Activated T-helper 1 cell treated with Interleukin-2 at 50 U/mL for 16 hours (primary cell): ENCODE measurements around the gene DAND5.

Experiments
- DNase-seq: peaks from one replicate; pipeline ENCODE4 v3.0.0-alpha.2; 2020; ENCODE audit warnings: low read depth

DAND5 gene

GRCh38 chr19:13010038-13010991 lies 40.9 kb downstream of the DAND5 start:
- no peak for DNase-seq

DNA sequence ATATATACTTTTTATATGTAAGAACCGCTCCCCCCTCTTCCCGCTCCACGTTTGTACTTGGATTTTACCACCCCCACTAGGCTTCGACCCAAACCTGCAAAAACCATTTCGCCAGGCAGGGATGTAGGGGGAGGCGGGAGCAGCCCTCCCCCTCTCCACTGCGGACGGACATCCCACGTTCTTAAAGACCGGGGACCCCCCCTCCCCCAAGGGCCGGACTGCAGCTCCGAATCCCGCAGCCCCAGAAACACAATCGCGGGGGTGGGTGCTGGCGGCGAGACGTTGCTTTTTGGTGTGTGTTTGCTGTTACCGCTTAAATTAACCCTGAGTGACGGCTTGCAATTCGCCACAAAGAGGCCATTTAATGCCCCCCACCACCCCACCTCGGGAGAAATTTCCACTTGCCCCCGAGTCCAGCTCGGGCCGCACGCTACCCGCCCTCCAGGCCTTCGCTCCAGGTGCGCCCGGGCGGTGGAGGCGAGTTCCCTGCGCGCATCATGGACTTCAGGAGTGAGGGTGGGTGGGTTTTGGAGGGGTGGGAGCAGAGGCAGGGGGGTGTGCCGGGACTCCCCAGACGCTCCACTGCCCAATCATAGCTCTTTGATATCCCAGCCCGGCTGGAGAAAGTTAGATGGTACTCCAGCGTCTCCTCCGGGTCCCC lies 41.7 kb downstream of the DAND5 start:
- DNase-seq: no peak

- DNase-seq: no peak
Observed at GRCh38 chr19:13011653-13012389, 42.4 kb downstream of the DAND5 start.

GRCh38 chr19:13012390-13012689 lies 43.0 kb downstream of the DAND5 start:
- no peak for DNase-seq

DNA sequence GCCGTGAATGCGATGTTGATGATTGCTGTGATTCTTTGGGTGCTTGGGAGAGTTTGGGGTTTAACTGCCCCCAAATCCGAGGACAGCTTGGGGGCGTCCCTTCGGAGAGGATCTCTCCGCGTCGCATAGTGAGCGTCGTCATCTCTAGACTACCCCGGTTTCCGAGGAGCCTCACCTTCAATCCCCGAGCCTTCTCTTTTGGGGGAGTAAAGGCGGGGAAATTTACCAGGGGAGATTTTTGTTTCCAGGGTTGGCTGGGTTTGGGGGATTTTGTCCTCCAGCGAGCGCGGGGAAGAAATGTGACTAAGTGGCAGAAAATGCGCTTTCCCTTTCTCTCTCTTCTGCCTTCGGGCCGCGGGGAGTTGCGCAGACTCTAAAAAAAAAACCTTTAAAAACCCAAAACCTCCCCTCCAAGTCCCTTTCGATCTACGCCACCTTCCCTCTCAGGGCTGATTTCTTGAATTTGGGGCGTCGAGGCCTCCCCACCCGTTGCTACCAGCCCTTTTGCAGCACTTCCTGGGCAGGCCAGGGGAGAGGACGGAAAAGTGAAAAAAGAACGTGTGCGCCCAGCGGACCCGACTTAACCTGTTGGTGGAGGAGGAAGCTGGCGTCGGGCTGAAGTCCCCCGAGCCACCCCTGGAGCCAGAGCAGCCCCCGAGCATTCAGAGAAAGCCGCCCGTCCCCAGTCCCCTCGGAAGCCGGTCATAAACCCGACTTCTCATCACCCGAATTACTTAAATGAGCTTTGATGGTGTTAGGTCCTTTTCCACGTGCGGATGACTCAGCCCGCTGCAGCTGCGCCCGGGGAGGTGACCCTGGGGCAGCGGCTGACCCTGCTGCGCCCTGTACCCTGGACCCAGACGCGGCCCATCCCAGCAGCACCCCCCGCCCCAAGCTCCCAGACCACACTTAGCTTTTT lies 43.6 kb downstream of the DAND5 start:
- DNase-seq: no peak

DNA sequence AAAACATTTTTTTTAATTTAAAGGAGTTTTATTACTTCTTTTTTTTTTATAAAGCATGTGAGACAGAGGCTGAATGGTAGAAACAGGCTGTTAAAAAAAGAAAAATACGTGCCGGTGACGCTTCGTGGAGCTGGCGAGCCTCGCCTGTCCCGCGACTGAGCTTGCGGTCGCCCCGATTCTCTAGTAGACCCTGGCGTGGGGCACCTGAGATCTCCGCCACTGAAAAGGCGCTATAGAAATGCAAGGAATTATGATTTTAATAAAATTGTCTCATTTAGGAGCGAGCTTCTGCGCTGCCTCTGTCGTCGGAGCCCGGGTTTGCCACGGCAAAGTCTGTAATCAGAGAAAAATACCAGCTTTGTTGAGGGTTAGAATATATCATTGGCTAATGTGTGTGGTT lies 44.3 kb downstream of the DAND5 start:
- DNase-seq: no peak

DNA sequence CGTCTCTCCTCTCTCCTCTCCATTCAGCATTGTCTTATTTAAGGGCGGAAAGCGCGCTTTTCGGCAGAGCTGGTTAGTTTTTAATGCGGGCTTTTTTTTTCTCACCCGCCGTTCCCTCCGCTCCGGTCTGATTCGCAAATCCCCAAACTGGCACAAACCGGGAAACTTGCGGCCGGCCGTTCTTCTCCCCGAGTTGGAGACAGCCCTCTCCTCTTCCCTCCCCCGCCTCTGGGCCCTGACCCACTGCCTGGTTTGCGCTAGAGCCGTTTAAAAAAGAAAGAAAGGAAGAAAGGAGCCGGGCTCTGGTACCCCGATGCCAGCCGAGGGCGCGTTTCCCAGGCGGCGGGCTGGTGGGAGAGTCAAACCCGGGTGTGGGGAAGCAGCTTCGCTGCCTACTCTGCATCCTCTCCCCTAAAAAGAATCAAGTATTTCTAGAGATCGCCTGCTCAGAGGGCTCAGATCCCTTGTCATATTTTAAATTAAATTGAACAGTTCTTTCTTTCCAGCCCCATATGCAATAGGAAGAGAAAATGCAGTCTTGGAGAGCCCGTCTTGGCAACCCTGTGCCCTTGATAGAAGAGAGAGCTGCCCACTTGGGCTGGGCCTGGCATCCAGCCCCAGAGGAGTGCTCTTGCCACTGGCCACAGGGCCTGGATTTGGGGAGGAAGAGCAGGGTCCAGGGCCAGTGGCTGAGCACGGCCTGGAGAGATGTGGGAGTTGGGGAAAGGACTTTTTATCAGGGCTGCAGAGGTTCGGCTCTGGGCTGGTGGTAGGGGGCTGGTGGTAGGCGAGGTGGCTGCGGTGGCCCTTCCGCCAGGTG lies 44.9 kb downstream of the DAND5 start:
- DNase-seq: no peak

DNA sequence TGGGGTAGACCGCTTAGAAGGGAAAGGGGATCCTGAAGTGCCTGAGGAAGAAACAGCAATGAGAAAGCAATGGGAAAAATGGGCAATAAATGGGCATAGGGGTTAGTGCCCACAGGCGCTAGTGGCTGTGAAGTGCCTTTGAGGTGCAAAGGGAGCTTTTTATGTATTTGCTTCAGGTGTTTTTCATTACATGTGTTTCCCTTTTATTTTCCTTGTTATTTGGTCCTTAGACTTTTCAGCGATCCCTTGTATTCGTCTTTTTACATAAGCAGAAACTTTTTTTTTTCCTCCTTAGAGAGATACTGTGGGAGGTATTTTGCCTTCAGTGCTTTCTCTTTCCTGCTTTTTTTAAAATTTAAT lies 45.5 kb downstream of the DAND5 start:
- DNase-seq: no peak

GRCh38 chr19:13015361-13016223 lies 46.2 kb downstream of the DAND5 start:
- DNase-seq: no peak

DNA sequence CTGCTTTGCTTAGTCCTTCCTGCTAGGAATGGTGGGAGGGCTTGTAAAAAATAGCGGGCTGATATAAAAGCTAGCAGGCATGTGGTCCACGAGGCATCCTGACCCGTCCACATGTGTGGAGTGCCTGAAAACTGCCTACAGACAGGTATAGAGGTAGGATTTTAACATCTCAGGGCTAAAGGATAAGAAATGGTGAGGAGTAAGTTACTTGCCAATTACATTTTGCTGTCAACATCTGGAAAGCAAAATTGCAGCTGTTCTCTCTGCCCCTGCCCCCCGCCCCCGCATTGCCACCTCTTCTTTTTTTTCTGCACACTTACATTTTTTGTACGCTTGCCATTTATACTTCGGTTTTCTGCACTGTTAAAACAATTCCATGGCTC lies 46.9 kb downstream of the DAND5 start:
- no peak for DNase-seq

DNA sequence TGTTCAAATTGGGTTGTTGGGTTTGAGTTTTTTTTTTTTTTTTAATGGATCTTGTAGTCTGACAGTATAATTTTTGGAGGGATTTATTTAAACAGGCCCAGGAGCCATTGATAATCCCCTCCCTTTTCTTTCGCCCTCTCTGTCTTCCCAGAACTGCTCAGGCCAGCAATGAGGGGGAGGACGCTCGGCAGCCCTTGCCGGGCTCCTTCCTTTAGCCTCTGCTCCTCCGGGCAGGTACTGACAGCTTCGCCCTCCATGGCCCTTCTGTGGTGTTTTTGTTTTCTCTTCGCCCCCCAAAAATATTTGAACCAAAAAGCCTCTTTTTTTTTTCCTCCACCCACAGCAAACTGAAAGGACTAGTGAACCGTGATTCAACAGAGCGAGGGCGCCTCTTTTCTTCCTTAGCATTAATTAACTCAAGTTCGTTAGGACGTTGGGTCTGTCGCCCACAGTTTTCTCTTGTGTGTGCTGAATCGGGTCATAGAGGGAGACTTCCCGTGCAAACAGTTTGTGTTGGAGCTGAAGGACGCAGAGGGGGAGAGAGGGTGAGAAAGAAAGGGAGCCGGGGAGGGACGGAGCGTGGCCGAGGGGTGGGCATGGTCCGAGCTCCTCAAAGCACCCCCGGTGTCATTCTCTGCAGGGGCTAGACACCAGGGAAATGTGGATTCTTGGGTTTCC lies 47.4 kb downstream of the DAND5 start:
- no peak for DNase-seq

- no peak for DNase-seq
Observed at GRCh38 chr19:13017306-13018034, 48.1 kb downstream of the DAND5 start.

- DNase-seq: no peak
Observed at GRCh38 chr19:13018035-13018914, 48.9 kb downstream of the DAND5 start.

- DNase-seq: no peak
Observed at GRCh38 chr19:13019332-13019731, 50.0 kb downstream of the DAND5 start.

- no peak for DNase-seq
Observed at GRCh38 chr19:13020002-13020414, 50.6 kb downstream of the DAND5 start.

DNA sequence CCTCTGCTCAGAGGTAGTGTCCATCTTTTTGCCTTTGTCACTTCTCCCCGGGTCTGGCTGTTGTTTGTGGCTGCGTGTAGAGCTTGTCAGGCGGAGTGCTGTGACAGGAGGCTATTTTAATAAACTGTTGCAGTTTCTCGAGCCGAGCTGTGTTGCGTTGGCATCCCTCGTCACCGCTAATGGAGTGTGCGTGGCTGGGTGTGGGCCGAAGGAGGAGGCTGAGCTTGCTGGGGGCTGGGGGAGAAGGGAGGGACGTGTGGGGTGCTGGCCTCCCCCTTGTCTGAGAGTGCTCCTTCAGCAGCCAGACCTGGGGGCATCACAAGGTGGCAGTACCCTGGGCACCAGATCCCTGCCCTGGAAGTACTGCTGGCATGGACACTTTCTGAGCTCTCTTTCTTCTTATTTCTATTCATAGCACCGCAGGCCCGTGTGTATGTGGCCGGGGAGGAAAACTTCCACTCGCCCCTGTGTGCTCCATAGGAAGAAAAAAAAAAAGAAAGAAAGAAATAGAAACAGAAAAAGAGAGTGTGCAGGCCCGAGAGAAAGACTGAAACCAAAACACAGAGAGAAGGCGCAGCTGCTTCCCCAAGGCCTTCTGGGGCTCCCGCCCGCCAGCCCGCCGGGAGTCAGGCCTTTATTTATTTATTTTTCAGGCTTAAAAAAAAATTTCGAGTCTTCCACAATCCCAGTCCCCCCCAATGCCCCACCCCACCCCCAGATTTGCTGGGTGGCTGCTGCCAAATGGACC lies 52.9 kb downstream of the DAND5 start:
- no peak for DNase-seq
